ENCODE data around the gene CDCA8. TPM values are rescaled to one million over a fixed set of nuclear protein-coding genes. Genes with fewer than 3 reads are reported as not detected.

CDCA8 gene
- polyA plus RNA-seq, 1 experiment, result 28.2 TPM

DNA sequence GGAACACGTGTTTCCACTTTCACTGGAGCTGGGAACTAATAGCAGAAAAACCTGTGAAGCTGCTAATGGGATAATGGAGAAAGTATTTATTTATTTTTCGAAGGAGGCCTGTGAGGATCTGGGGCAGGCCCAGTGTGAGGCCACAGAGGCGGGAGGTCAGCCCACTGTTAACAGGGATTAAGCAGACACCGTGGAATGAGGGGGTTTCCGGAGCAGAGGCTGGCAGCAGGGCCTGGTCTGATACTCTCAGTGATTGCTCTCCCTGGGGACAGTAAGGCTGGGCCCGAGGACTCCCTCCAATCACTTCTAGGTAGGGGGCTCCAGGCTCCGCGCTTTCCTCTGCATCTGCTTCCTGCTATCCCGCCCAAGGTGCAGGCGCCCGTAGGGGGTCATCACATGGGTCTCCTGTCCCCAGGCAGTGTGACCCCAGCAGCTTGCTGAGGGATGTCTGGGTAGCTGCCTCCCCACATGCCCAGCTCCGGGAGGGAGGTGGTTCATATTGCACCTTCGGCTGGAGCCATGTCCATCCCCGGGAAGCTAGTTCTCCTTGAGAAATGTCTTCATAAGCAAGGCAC is 28.8 kb upstream of the CDCA8 start:
- CTCF ChIA-PET, result interaction anchor here (1.8 kb wide), 1 partner anchor 19 kb away, joined by 4 read pairs; no protein-coding TSS in a partner anchor

DNA sequence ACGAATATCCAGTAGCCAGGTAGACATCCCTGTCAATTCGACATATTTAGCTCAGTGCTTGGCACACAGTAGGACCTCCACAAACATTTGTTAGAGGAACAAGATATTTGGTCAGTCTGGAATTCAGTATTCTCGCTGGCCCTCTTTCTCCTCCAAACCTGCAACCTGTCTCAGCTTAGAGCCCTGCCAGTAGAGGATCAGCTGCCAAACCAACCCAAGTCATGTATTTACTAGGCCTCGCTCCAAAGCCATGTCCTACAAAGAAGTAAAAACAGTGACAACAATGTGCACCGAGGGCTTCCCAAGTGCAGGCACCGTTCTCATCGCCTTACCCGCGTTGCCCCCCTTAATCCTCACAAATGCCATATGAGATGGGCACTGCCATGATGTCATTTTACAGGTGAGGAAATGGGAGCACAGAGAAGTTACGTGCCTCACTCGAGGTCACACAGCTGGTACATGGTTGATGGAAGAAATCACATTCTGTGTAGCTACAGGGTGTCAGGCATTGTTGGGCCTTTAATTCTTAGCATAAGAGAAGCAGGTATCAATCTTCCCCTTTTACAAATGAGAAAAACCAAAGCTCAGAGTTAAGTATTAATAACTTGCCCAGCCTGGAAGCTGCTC is 26.0 kb upstream of the CDCA8 start:
- DNase-seq (ENCODE audit: low read depth), result no peak
- H3K36me3 ChIP-seq (ENCODE audit: control insufficient read depth, insufficient read depth, low read length), result no peaks in the 10 kb centered on the region
- ChIA-PET POLR2A (interaction anchor here (0.5 kb wide), 1 partner anchor 222 kb away, joined by 6 read pairs; no protein-coding TSS in a partner anchor), CTCF (interaction anchor here (0.8 to 1.5 kb wide), 2 partner anchors 63 to 211 kb away, joined by 3 to 4 read pairs; no protein-coding TSS in a partner anchor)
- TF ChIP-seq, protein P1, sequence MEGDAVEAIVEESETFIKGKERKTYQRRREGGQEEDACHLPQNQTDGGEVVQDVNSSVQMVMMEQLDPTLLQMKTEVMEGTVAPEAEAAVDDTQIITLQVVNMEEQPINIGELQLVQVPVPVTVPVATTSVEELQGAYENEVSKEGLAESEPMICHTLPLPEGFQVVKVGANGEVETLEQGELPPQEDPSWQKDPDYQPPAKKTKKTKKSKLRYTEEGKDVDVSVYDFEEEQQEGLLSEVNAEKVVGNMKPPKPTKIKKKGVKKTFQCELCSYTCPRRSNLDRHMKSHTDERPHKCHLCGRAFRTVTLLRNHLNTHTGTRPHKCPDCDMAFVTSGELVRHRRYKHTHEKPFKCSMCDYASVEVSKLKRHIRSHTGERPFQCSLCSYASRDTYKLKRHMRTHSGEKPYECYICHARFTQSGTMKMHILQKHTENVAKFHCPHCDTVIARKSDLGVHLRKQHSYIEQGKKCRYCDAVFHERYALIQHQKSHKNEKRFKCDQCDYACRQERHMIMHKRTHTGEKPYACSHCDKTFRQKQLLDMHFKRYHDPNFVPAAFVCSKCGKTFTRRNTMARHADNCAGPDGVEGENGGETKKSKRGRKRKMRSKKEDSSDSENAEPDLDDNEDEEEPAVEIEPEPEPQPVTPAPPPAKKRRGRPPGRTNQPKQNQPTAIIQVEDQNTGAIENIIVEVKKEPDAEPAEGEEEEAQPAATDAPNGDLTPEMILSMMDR (IDR thresholded peaks at IDR 0.05; ENCODE audit: insufficient read depth, low read depth, low read length), result no peak
- peaks cover 17% of the 10 kb centered on the region for H3K27me3 ChIP-seq (ENCODE audit: control insufficient read depth, insufficient read depth, low read length)
- no peak overlapping the region for H3K4me3 ChIP-seq (ENCODE audit: low read depth, low read length)

More for the DNA sequence above, 28.8 kb upstream of the CDCA8 start:
- H3K4me3 ChIP-seq (ENCODE audit: low read depth, low read length), result no peak overlapping the region
- TF ChIP-seq, protein P1 (IDR thresholded peaks at IDR 0.05; ENCODE audit: insufficient read depth, low read depth, low read length), result no peak
- no peak for DNase-seq (ENCODE audit: low read depth)
- H3K36me3 ChIP-seq (ENCODE audit: control insufficient read depth, insufficient read depth, low read length), result no peaks in the 10 kb centered on the region
- POLR2A ChIA-PET, result no interaction called here
- peaks cover 12% of the 10 kb centered on the region for H3K27me3 ChIP-seq (ENCODE audit: control insufficient read depth, insufficient read depth, low read length)

DNA sequence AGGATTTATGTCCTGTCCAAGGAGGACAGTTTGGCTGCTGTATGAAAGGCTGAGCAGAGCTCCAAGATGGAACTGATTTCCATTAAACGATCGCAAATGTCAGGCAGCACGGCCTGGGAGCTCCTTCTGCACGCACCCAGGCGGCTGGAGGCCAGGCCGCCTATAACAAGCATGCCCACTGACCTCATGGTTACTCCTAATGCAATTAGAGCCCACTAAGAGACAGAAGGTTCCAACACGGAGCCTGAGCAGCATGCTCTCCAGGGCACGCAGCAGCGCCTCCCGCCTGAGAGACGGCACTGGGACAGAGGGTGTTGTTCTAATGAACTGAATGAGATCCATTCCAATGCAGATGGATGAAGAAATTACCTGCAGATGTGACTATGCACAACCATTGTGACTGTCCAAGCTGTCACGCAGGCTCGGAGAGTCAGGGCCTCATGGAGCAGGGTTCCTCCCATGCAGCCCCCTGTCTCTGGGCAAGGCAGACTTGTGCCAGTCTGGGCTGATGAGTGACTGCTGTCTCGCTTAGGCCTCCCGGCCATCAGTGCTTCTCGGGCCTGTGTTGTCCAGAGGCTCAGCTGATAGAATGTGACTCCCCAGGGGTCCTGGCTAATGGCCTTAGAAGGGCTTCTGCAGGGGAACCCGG is 25.2 kb upstream of the CDCA8 start:
- CTCF ChIA-PET, result interaction anchor here (0.8 to 1.5 kb wide), 2 partner anchors 64 to 212 kb away, joined by 3 to 4 read pairs; no protein-coding TSS in a partner anchor
- Histone ChIP-seq H3K4me3 (ENCODE audit: low read depth, low read length) (no peak overlapping the region), H3K27me3 (ENCODE audit: control insufficient read depth, insufficient read depth, low read length) (peaks cover 18% of the 10 kb centered on the region), H3K36me3 (ENCODE audit: control insufficient read depth, insufficient read depth, low read length) (no peaks in the 10 kb centered on the region)
- TF ChIP-seq, protein P1 (IDR thresholded peaks at IDR 0.05; ENCODE audit: insufficient read depth, low read depth, low read length), result no peak
- no peak for DNase-seq (ENCODE audit: low read depth)
- POLR2A ChIA-PET, result interaction anchor here (0.5 kb wide), 1 partner anchor 223 kb away, joined by 6 read pairs; no protein-coding TSS in a partner anchor

DNA sequence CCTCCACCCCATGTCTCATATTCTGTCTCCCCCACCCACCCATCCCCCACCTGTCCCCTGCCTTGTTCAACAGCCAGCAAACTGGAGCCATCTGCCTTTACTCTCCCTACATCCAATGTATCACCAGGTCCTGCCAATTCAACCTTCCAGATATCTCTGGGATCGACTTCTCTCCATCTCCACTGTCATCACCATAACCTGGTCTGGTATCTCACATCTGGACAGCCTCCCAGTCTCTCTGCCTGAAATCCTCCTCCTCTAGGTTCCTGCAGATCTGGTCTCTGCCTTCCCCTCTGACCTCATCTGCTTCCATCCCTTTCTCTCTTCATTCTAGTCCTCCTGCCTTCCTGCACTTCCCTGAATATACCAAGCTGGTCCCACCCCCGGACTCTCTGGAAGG is 22.2 kb upstream of the CDCA8 start:
- ChIA-PET POLR2A (no interaction called here), CTCF (interaction anchor here (4.1 kb wide), 1 partner anchor 14 kb away, joined by 18 read pairs; no protein-coding TSS in a partner anchor)
- Histone ChIP-seq H3K36me3 (ENCODE audit: control insufficient read depth, insufficient read depth, low read length) (no peaks in the 10 kb centered on the region), H3K4me3 (ENCODE audit: low read depth, low read length) (no peak overlapping the region), H3K27me3 (ENCODE audit: control insufficient read depth, insufficient read depth, low read length) (peaks cover 23% of the 10 kb centered on the region)
- DNase-seq (ENCODE audit: low read depth), result no peak
- TF ChIP-seq, protein P1 (IDR thresholded peaks at IDR 0.05; ENCODE audit: insufficient read depth, low read depth, low read length), result no peak

DNA sequence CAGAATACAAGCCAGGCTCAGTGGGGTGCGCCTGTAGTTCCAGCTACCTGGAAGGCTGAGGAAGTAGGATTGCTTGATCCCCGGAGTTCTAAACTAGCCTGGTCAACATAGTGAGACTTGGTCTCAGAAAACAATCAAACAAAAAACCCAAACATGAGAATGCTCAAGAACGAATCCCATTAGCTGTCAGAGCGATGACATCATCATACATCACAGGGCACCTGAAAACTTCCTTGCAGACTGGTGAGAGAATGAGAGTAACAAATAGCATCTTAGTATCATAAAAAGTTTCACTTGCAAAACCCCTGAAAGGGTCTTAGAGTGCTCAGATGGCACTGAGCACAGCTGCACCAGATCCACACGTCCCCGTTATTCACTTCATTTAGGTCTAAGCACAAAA is 21.1 kb upstream of the CDCA8 start:
- POLR2A ChIA-PET, result no interaction called here
- H3K27me3 ChIP-seq (ENCODE audit: control insufficient read depth, insufficient read depth, low read length), result peaks cover 24% of the 10 kb centered on the region
- TF ChIP-seq, protein P1 (IDR thresholded peaks at IDR 0.05; ENCODE audit: insufficient read depth, low read depth, low read length), result no peak
- no peak for DNase-seq (ENCODE audit: low read depth)
- CTCF ChIA-PET, result interaction anchor here (1.1 to 4.1 kb wide), 4 partner anchors 9 to 184 kb away, joined by 3 to 18 read pairs (median 4); no protein-coding TSS in a partner anchor
- H3K36me3 ChIP-seq (ENCODE audit: control insufficient read depth, insufficient read depth, low read length), result no peaks in the 10 kb centered on the region
- no peak overlapping the region for H3K4me3 ChIP-seq (ENCODE audit: low read depth, low read length)

Measured in BJ (cell line).